ENCODE results near the gene PLEKHN1.

Gene PLEKHN1

GRCh38 chr1:947958-948357 is 18.3 kb upstream of the PLEKHN1 start:
- Histone ChIP-seq H3K9ac (ENCODE audit: low read depth, low read length) (no peak overlapping the region), H3K4me1 (ENCODE audit: insufficient read depth, low read length) (peaks cover 5% of the 10 kb centered on the region; the same call in 1 of the 2 replicates), H3K9me3 (ENCODE audit: insufficient read depth, low read depth, low read length) (no peaks in the 10 kb centered on the region), H3K27ac (ENCODE audit: low read depth, low read length) (no peak overlapping the region), H3K27me3 (ENCODE audit: insufficient read depth, low read length) (peaks cover 10% of the 10 kb centered on the region), H3K4me3 (ENCODE audit: low read length) (no peak overlapping the region), H3K36me3 (ENCODE audit: insufficient read depth, low read length) (peaks cover 81% of the 10 kb centered on the region)
- WGBS: 95% methylated on average over 15 of the region's 15 CpGs

- Histone ChIP-seq H3K4me1 (ENCODE audit: insufficient read depth, low read length) (no peaks in the 10 kb centered on the region), H3K27ac (ENCODE audit: low read depth, low read length) (no peak overlapping the region), H3K9me3 (ENCODE audit: insufficient read depth, low read depth, low read length) (no peaks in the 10 kb centered on the region), H3K27me3 (ENCODE audit: insufficient read depth, low read length) (no peaks in the 10 kb centered on the region), H3K4me3 (ENCODE audit: low read length) (no peak overlapping the region), H3K36me3 (ENCODE audit: insufficient read depth, low read length) (peaks cover 92% of the 10 kb centered on the region), H3K9ac (ENCODE audit: low read depth, low read length) (no peak overlapping the region)
- WGBS: 94% methylated on average over 9 of the region's 9 CpGs
These were observed 16.0 kb upstream of the PLEKHN1 start for GRCh38 chr1:950268-950667.

GRCh38 chr1:950881-951280 is 15.4 kb upstream of the PLEKHN1 start:
- Histone ChIP-seq H3K4me1 (ENCODE audit: insufficient read depth, low read length) (no peaks in the 10 kb centered on the region), H3K27me3 (ENCODE audit: insufficient read depth, low read length) (no peaks in the 10 kb centered on the region), H3K27ac (ENCODE audit: low read depth, low read length) (no peak overlapping the region), H3K9me3 (ENCODE audit: insufficient read depth, low read depth, low read length) (no peaks in the 10 kb centered on the region), H3K36me3 (ENCODE audit: insufficient read depth, low read length) (peaks cover 92% of the 10 kb centered on the region), H3K9ac (ENCODE audit: low read depth, low read length) (no peak overlapping the region), H3K4me3 (ENCODE audit: low read length) (no peak overlapping the region)
- whole genome bisulfite sequencing: 96% methylated on average over 23 of the region's 23 CpGs

- Histone ChIP-seq H3K4me3 (ENCODE audit: low read length) (no peak overlapping the region), H3K9ac (ENCODE audit: low read depth, low read length) (no peak overlapping the region), H3K36me3 (ENCODE audit: insufficient read depth, low read length) (peaks cover 92% of the 10 kb centered on the region), H3K9me3 (ENCODE audit: insufficient read depth, low read depth, low read length) (no peaks in the 10 kb centered on the region), H3K4me1 (ENCODE audit: insufficient read depth, low read length) (no peaks in the 10 kb centered on the region), H3K27me3 (ENCODE audit: insufficient read depth, low read length) (no peaks in the 10 kb centered on the region), H3K27ac (ENCODE audit: low read depth, low read length) (no peak overlapping the region)
- 76% methylated on average over 6 of the region's 6 CpGs for WGBS
These were observed 14.9 kb upstream of the PLEKHN1 start for GRCh38 chr1:951364-951763.

- Histone ChIP-seq H3K4me1 (ENCODE audit: insufficient read depth, low read length) (no peaks in the 10 kb centered on the region), H3K27me3 (ENCODE audit: insufficient read depth, low read length) (no peaks in the 10 kb centered on the region), H3K9me3 (ENCODE audit: insufficient read depth, low read depth, low read length) (no peaks in the 10 kb centered on the region), H3K9ac (ENCODE audit: low read depth, low read length) (no peak overlapping the region), H3K36me3 (ENCODE audit: insufficient read depth, low read length) (peaks cover 94% of the 10 kb centered on the region), H3K4me3 (ENCODE audit: low read length) (no peak overlapping the region), H3K27ac (ENCODE audit: low read depth, low read length) (no peak overlapping the region)
- WGBS: 95% methylated on average over 15 of the region's 15 CpGs
These were observed 14.1 kb upstream of the PLEKHN1 start for GRCh38 chr1:952201-952600.

- Histone ChIP-seq H3K4me3 (ENCODE audit: low read length) (no peak overlapping the region), H3K36me3 (ENCODE audit: insufficient read depth, low read length) (peaks cover 92% of the 10 kb centered on the region), H3K27me3 (ENCODE audit: insufficient read depth, low read length) (no peaks in the 10 kb centered on the region), H3K9me3 (ENCODE audit: insufficient read depth, low read depth, low read length) (no peaks in the 10 kb centered on the region), H3K4me1 (ENCODE audit: insufficient read depth, low read length) (no peaks in the 10 kb centered on the region), H3K27ac (ENCODE audit: low read depth, low read length) (no peak overlapping the region), H3K9ac (ENCODE audit: low read depth, low read length) (no peak overlapping the region)
- 94% methylated on average over 7 of the region's 7 CpGs for WGBS
These were observed 13.7 kb upstream of the PLEKHN1 start for GRCh38 chr1:952603-953002.

- H3K4me3 ChIP-seq (ENCODE audit: low read length): no peak overlapping the region
- H3K4me1 ChIP-seq (ENCODE audit: insufficient read depth, low read length): no peaks in the 10 kb centered on the region
- WGBS: 92% methylated on average over 32 of the region's 32 CpGs
- H3K27ac ChIP-seq (ENCODE audit: low read depth, low read length): no peak overlapping the region
- no peak overlapping the region for H3K9ac ChIP-seq (ENCODE audit: low read depth, low read length)
- no peaks in the 10 kb centered on the region for H3K9me3 ChIP-seq (ENCODE audit: insufficient read depth, low read depth, low read length)
- peaks cover 84% of the 10 kb centered on the region for H3K36me3 ChIP-seq (ENCODE audit: insufficient read depth, low read length)
- H3K27me3 ChIP-seq (ENCODE audit: insufficient read depth, low read length): no peaks in the 10 kb centered on the region
These were observed 12.6 kb upstream of the PLEKHN1 start for GRCh38 chr1:953524-954320.

- Histone ChIP-seq H3K9ac (ENCODE audit: low read depth, low read length) (no peak overlapping the region), H3K27me3 (ENCODE audit: insufficient read depth, low read length) (peaks cover 8% of the 10 kb centered on the region), H3K27ac (ENCODE audit: low read depth, low read length) (no peak overlapping the region), H3K4me3 (ENCODE audit: low read length) (no peak overlapping the region), H3K4me1 (ENCODE audit: insufficient read depth, low read length) (no peaks in the 10 kb centered on the region), H3K36me3 (ENCODE audit: insufficient read depth, low read length) (peaks cover 72% of the 10 kb centered on the region), H3K9me3 (ENCODE audit: insufficient read depth, low read depth, low read length) (no peaks in the 10 kb centered on the region)
- WGBS: 94% methylated on average over 13 of the region's 13 CpGs
These were observed 11.4 kb upstream of the PLEKHN1 start for GRCh38 chr1:954927-955326.

- Histone ChIP-seq H3K27ac (ENCODE audit: low read depth, low read length) (no peak overlapping the region), H3K36me3 (ENCODE audit: insufficient read depth, low read length) (peaks cover 66% of the 10 kb centered on the region), H3K9ac (ENCODE audit: low read depth, low read length) (no peak overlapping the region), H3K9me3 (ENCODE audit: insufficient read depth, low read depth, low read length) (no peaks in the 10 kb centered on the region), H3K4me3 (ENCODE audit: low read length) (no peak overlapping the region), H3K4me1 (ENCODE audit: insufficient read depth, low read length) (no peaks in the 10 kb centered on the region), H3K27me3 (ENCODE audit: insufficient read depth, low read length) (peaks cover 11% of the 10 kb centered on the region)
- WGBS: 94% methylated on average over 6 of the region's 6 CpGs
These were observed 10.8 kb upstream of the PLEKHN1 start for GRCh38 chr1:955474-955873.

GRCh38 chr1:956636-957035 is 9.6 kb upstream of the PLEKHN1 start:
- H3K36me3 ChIP-seq (ENCODE audit: insufficient read depth, low read length): peaks cover 58% of the 10 kb centered on the region
- no peak overlapping the region for H3K27ac ChIP-seq (ENCODE audit: low read depth, low read length)
- no peak overlapping the region for H3K4me3 ChIP-seq (ENCODE audit: low read length)
- 94% methylated on average over 11 of the region's 11 CpGs for WGBS
- H3K27me3 ChIP-seq (ENCODE audit: insufficient read depth, low read length): peaks cover 17% of the 10 kb centered on the region
- no peaks in the 10 kb centered on the region for H3K9me3 ChIP-seq (ENCODE audit: insufficient read depth, low read depth, low read length)
- H3K9ac ChIP-seq (ENCODE audit: low read depth, low read length): no peak overlapping the region
- no peaks in the 10 kb centered on the region for H3K4me1 ChIP-seq (ENCODE audit: insufficient read depth, low read length)

GRCh38 chr1:958823-959730 is 7.2 kb upstream of the PLEKHN1 start, which contains the start of gene NOC2L:
NOC2L (minus strand) TSS chr1:959256; CDS start chr1:959240, 16 bp downstream.
- Histone ChIP-seq H3K27ac (ENCODE audit: low read depth, low read length) (peak within 1 kb of the TSS; percentile 40; the same call in 1 of the 2 replicates), H3K4me1 (ENCODE audit: insufficient read depth, low read length) (no peaks in the 10 kb centered on the region), H3K4me3 (ENCODE audit: low read length) (peak within 1 kb of the TSS; percentile 85), H3K36me3 (ENCODE audit: insufficient read depth, low read length) (peaks cover 51% of the 10 kb centered on the region), H3K27me3 (ENCODE audit: insufficient read depth, low read length) (peaks cover 19% of the 10 kb centered on the region), H3K9ac (ENCODE audit: low read depth, low read length) (peak within 1 kb of the TSS; percentile 75), H3K9me3 (ENCODE audit: insufficient read depth, low read depth, low read length) (no peaks in the 10 kb centered on the region)
- whole genome bisulfite sequencing: 4% methylated on average over 101 of the region's 101 CpGs

All from HUES64 (cell line).